Endothelial cell (in vitro differentiated cells): ENCODE measurements around the gene XYLB. TPM values are rescaled to one million over a fixed set of nuclear protein-coding genes. Genes with fewer than 3 reads are reported as not detected.

Source experiments
- DNase-seq: peaks from one replicate; pipeline ENCODE4 v3.0.0; 2021; ENCODE audit warnings: low spot score
- H3K27ac Mint-ChIP-seq: one replicate; pipeline ENCODE4 v1.8.0; 2021; ENCODE audit warnings: mixed read lengths, inconsistent platforms; ENCODE audit not compliant: unreplicated experiment
- H3K27me3 Mint-ChIP-seq: one replicate; pipeline ENCODE4 v1.8.0; 2021; ENCODE audit warnings: mild to moderate bottlenecking, moderate library complexity, mixed read lengths, inconsistent platforms; ENCODE audit not compliant: unreplicated experiment
- H3K36me3 Mint-ChIP-seq: one replicate; pipeline ENCODE4 v1.8.0; 2021; ENCODE audit warnings: mild to moderate bottlenecking, low read depth, mixed read lengths, inconsistent platforms; ENCODE audit not compliant: unreplicated experiment
- H3K4me1 Mint-ChIP-seq: one replicate; pipeline ENCODE4 v1.8.0; 2021; ENCODE audit warnings: mild to moderate bottlenecking, mixed read lengths, inconsistent platforms; ENCODE audit not compliant: unreplicated experiment
- H3K4me3 Mint-ChIP-seq: one replicate; pipeline ENCODE4 v1.8.0; 2021; ENCODE audit warnings: mild to moderate bottlenecking, mixed read lengths, inconsistent platforms; ENCODE audit not compliant: unreplicated experiment
- H3K9me3 Mint-ChIP-seq: one replicate; pipeline ENCODE4 v1.8.0; 2021; ENCODE audit warnings: mixed read lengths, inconsistent platforms; ENCODE audit not compliant: unreplicated experiment
- total RNA-seq: library from RNA; stranded (reverse); fragmentation: NEBNext Ultra II Directional; extraction: Animal tissue kit (Norgen Biotek cat#: 25700); gene quantifications from one replicate; pipeline ENCODE4 v1.2.1, GENCODE V29; 2021; ENCODE audit not compliant: unreplicated experiment
- TF ChIP-seq, protein P1 (sequence below): fragments of 200-600 bp; sonication (generic); IDR thresholded peaks from one replicate; pipeline ENCODE4 v1.5.0; 2021; ENCODE audit warnings: antibody characterized with exemption; ENCODE audit not compliant: unreplicated experiment

XYLB gene
- total RNA-seq, 1 donor from 2014 or later: 2.4 TPM

DNA sequence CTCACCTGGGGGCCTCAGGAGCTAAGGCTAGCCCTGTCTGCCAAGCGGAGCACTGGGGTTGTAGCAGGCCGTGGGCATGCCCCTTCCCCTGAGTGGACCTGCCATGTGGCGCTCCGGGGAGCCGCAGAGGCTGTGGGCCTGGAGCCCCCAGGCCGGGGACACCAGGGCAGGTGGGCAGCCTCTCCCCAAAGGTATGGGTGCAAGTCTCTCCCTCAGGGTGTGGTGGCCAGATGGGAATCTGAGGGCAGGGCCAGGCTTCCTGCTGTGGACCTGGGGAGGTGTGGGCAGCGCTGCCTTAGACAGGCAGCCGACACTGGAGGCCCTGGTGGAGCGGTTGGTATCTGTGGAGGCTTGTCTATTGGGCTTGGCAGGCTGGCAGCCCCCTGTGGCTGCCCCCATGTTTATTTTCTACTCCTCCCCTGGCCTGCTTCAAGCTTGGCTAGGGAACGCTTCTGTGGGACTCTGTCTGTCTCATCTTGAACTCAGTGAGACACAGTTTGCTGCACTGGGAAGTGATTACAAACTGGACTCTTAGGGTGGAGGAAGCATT, 113.0 kb downstream of the XYLB start:
- peaks cover 13% of the 10 kb centered on the region for H3K27me3 Mint-ChIP-seq
- H3K4me1 Mint-ChIP-seq: peaks cover 38% of the 10 kb centered on the region
- H3K9me3 Mint-ChIP-seq: no peaks in the 10 kb centered on the region
- TF ChIP-seq, protein P1, sequence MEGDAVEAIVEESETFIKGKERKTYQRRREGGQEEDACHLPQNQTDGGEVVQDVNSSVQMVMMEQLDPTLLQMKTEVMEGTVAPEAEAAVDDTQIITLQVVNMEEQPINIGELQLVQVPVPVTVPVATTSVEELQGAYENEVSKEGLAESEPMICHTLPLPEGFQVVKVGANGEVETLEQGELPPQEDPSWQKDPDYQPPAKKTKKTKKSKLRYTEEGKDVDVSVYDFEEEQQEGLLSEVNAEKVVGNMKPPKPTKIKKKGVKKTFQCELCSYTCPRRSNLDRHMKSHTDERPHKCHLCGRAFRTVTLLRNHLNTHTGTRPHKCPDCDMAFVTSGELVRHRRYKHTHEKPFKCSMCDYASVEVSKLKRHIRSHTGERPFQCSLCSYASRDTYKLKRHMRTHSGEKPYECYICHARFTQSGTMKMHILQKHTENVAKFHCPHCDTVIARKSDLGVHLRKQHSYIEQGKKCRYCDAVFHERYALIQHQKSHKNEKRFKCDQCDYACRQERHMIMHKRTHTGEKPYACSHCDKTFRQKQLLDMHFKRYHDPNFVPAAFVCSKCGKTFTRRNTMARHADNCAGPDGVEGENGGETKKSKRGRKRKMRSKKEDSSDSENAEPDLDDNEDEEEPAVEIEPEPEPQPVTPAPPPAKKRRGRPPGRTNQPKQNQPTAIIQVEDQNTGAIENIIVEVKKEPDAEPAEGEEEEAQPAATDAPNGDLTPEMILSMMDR: no peak
- no peak for DNase-seq
- H3K27ac Mint-ChIP-seq: no peak overlapping the region
- H3K4me3 Mint-ChIP-seq: no peak overlapping the region
- no peaks in the 10 kb centered on the region for H3K36me3 Mint-ChIP-seq

DNA sequence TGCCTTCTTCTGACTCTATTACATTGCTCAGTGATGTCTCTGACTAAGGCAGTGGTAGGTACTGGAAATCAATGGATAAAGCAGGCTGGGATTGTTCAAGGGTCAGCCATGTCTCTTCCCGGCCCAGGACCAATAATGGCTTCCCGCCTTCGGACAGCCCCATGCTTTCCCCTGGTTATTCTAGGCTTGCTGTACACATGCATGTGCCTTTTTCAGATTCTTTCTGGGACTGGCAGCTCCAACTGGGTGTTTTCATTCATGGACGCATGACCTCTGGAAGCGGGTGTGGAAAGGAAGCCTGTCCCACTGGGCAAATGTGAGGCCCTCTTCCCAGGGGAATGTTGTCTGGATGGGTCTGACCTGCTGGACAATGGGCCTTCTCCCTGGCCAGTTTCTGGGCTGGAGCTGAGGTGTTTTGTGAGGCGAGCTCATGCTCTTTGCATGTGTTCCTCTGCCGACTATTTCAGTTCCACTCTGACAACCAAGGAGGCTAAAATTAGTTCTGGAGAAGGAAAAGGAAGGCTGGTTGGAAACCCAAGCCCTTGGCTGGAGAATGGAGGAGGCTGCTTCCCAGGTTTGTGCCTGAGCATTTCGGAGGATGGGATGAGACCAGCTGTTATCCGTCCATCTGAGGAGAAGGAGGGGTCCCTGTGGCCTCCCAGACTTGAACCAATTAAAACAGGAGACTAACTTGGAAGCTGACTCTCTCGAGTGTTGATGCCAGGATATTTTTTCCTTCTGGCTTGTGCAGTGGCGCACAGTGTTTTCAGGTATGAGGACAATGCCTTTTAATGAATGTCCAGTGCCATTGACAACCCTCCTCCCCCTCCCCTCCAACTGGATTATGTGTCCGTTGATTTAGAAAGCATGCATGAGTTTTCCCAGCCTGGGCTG, 114.0 kb downstream of the XYLB start:
- peak overlapping the region; percentile 51 for H3K4me3 Mint-ChIP-seq
- no peaks in the 10 kb centered on the region for H3K36me3 Mint-ChIP-seq
- TF ChIP-seq, protein P1: no peak
- H3K9me3 Mint-ChIP-seq: no peaks in the 10 kb centered on the region
- peaks cover 10% of the 10 kb centered on the region for H3K27me3 Mint-ChIP-seq
- no peak overlapping the region for H3K27ac Mint-ChIP-seq
- peaks cover 37% of the 10 kb centered on the region for H3K4me1 Mint-ChIP-seq
- no peak for DNase-seq

Other genes with a start within 250 kb of the XYLB start
- gene ACAA1, start 209.7 kb upstream of the XYLB start, total RNA-seq: 71.9 TPM
- gene MYD88, start 208.1 kb upstream of the XYLB start, total RNA-seq: 51.0 TPM
- gene OXSR1, start 181.2 kb upstream of the XYLB start, total RNA-seq: 36.0 TPM
- 0.21 TPM for gene SLC22A13, start 81.0 kb upstream of the XYLB start, total RNA-seq
- gene SLC22A14, start 64.5 kb upstream of the XYLB start, total RNA-seq: 0.36 TPM
- gene ACVR2B, start 107.1 kb downstream of the XYLB start, total RNA-seq: 56.7 TPM
- 18.3 TPM for gene EXOG, start 149.6 kb downstream of the XYLB start, total RNA-seq